ENCODE results near the gene PKIG.
A peak's percentile ranks its signal among the peaks of the same experiment; 100 is the strongest.
"Not testable (repeated sequence)": the region's sequence is repeated elsewhere in the genome, so short reads cannot be mapped to it uniquely, and the experiment has no call there.

The PKIG gene

DNA sequence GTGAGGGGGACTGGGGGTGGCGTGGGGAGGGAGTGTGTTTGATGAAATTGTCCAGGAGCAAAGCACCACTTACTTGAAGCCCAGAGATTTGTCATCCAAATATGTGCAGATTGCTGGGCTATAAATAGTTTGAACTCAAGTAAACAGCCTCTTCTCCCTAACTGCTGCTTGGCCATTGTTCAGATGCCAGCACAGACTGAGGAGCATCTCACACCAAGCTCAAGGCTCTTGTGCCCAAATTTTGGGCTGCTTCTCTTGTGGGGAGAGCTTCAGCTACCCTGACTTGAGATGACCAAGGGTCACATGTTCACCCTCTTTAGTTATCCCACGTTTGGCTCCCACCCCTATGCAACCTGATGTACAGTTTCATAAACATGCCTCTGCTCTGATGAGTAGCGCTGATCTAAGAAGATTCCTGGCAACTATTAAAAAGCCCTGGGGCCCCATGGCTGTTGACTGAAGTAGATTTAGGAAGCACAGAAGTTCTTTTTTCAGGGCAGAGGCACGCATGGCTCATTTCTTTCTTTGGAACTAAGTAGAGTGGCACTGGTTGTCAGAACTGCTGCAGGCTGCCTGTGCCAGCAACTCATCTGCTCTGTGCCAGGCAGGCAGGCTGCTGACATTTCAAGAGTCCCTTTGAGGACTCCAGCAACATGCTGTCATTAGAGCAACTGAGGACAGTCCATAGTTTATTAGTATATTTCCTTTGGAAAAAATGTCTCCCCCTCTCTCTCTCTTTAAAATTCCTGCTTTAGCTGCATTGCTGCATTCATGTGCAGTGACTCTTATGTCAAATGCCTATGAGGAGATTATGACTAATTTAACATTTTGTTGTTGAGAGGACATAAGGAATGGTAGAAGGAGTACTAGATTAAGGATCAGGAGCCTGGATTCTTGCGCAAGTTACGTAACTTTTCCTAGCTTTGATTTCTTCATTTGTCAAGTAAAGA, 9.6 kb upstream of the PKIG start:
- DNase-seq, result no peak

DNA sequence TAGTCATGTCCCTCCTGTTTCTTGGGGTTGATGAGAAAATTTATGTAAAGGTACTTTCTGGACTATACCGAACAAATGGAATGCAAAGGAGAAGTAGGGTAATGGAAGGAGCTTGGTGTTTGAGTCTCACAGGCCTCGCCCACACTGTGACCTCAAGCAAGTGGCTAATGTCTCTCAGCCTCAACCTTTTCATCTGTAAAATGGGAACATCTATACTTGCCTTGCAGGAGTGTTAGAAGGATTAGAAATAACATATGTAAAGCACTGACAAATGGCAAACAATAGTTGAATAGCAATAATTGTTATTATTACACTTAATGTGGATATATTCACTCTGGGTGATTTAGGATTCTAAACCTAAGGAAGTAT, 8.9 kb upstream of the PKIG start:
- no peak for DNase-seq

DNA sequence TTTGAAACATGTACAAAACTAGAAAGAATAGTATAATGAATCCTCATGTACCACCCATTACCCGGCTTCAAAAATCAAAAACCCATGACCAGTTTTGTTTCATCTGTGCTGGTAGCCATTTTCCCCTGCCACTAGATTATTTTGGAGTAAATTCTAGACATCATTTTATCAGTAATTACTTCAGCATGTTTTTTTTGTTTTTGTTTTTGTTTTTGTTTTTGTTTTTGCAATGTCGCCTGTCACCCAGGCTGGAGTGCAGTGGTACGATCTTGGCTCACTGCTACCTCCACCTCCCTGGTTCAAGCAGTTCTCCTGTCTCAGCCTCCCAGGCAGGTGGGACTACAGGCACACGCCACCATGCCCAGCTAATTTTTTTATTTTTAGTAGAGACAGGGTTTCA, 8.0 kb upstream of the PKIG start:
- no peak for DNase-seq

- peak; percentile 21 for DNase-seq
Measured at GRCh38 chr20:44576297-44576696, 6.1 kb upstream of the PKIG start.

GRCh38 chr20:44579313-44580081, 2.9 kb upstream of the PKIG start:
- DNase-seq, result no peak

DNA sequence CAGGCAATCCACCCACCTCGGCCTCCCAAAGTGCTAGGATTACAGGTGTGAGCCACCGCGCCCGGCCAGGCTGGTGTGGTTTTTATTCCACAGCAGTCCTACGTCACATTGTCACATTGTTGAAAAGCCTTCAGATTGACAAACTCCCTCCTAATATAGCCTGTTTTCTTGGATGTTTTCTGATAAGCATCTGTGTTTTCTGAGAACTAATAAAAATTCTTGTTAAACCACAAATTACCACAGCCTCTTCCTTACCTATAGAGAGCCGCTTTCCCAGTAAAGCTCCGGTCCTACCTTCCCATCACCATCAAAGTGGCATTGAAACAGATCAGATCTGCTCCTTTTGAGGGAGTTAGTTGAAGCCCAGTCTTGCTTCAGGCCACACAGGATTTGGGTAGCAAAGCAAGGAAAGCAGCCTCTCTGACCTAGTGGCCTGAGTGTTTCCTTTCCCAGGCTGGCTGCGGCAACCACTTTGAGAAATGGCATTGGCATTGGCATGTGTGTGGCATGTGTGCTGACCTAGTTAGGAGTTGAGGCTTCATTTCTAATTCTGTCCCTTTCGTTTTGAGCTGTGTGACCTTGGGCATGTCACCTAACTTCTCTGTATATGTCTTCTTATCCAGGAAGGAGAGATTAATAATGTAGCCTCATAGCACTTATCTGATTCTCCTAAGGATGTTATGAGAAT, 1.7 kb upstream of the PKIG start:
- no peak for DNase-seq

DNA sequence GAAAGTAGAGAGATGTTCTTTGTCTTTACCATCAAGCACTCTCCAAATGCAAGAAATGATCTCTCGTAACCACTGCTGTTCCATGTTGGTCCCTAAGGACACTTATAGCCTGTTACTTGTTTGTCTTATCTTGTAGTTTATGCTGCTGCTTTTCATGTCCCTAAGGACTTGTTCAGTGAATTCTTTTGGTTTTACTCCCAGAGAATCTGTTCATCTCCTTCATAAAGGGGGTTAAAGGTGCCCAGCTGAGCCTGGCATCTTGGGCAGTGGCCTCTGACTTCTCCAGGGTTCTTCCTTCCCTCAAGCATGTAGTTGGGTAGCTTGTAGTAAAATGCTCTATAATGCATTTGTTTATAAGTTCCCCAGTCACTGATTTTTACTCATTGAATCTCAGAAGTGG, 864 bp upstream of the PKIG start:
- DNase-seq, result no peak

DNA sequence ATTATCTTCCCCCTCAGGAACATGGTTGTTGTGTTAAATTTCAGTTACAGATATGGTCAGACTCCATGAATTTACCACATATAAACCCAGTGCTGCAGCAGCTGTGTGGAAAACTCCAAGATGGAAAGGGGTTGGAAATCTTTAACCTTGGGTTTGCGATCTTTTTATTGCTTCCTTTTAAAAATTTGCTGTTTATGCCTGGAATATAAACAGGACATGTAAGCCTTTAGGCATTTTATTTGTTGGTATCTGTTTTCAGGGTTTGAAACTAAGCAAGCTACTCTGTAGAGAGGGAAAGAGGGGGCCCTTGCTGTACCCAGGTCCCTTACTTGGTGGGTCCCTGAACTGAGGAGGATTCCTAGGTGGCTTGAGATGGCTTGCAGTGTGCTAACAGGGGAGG, 778 bp downstream of the PKIG start:
- DNase-seq, result no peak

DNA sequence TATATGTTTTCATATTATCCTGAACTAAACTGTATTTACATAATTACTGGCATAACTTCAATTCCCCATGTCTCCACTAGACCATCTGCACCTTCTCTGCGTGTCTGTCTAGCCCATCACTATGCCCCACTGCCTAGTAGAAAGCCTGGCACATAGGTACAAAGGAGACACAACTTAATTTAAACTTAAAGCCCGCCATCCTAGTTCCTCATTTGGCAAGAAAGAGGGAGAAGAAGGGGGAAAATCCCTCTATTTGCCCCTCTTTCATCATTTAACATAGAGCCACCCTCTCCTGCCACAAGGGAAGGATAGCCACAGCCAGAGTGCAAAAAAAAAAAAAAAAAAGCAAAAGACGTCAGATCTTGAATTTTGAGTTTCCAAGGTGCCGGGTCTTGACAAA, 1.8 kb downstream of the PKIG start:
- DNase-seq, result no peak

DNA sequence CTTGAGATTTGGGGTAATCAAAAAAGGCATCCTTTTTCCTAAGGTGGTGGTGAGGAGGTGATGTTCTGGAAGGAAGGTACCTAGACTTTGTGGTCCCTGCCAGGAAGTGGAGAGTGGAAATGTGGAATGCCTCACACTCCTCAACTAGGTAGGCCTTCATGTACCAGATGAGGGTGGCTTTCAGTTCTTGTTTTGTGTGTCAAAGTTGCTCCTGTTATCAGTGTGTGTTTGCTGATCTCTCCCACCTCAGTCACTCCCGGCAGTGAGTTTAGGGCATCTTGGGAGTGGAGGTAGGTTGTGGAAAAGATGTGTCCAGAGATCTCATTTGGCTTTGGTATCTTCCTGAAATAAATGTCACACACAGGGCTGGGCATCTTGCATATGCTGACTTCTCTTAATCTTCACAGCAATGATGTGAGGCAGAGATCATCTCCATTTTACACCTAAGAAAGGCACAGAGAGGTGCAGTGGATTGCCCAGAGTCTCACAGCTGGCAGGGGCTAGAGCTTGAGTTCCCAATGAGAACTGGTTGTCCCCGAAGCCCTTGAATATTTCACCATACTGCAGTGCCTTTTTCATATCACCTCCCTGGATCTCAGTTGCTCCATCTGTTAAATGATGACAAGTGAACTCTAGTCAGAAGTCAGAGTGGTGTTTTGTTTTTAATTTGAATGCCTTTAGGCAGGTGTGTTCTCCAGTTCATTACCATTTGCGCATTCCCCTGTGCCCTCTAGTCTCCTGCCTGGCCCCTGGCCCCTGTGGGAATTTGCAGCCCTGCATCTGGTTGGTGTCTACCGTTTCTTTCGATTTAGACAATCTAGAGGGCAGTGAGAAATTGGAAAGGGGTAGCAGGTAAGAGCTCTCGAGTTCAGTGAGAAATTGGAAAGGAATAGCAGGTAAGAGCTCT, 2.9 kb downstream of the PKIG start:
- no peak for DNase-seq

- DNase-seq, result no peak
Measured at GRCh38 chr20:44586289-44586911, 4.0 kb downstream of the PKIG start.

GRCh38 chr20:44587035-44587980, 4.9 kb downstream of the PKIG start:
- no peak for DNase-seq

DNA sequence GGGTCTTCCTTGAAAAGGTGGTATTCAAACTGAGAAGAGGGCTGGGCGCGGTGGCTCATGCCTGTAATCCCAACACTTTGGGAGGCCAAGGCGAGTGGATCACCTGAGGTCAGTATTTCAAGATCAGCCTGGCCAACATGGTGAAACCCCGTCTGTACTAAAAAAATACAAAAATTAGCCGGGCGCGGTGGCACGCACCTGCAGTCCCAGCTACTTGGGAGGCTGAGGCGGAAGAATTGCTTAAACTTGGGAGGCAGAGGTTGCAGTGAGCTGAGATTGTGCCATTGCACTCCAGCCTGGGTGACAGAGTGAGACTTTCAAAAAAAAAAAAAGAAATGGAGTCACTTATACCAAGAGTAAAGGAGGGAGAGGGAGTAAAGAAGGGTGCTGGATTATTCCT, 5.9 kb downstream of the PKIG start:
- not testable (repeated sequence) for DNase-seq

DNA sequence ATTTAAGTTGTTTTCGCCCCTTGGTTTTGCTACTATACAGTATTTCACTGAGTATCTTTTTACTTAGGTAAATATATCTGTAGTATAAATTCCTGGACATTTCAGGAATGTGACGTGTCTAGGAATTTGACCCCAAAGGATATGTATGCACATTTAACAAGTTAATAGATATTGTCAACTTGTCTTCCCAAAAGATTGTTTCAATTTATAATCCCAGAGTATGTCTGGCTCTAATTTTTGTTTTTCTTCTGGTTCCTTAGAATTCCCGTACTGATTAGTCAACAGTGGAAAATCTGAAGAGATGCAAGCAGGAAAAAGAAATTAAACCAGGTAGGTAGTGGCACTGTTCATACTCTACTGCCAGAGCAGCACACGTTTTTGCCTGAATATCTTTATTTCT, 7.2 kb downstream of the PKIG start:
- no peak for DNase-seq

DNA sequence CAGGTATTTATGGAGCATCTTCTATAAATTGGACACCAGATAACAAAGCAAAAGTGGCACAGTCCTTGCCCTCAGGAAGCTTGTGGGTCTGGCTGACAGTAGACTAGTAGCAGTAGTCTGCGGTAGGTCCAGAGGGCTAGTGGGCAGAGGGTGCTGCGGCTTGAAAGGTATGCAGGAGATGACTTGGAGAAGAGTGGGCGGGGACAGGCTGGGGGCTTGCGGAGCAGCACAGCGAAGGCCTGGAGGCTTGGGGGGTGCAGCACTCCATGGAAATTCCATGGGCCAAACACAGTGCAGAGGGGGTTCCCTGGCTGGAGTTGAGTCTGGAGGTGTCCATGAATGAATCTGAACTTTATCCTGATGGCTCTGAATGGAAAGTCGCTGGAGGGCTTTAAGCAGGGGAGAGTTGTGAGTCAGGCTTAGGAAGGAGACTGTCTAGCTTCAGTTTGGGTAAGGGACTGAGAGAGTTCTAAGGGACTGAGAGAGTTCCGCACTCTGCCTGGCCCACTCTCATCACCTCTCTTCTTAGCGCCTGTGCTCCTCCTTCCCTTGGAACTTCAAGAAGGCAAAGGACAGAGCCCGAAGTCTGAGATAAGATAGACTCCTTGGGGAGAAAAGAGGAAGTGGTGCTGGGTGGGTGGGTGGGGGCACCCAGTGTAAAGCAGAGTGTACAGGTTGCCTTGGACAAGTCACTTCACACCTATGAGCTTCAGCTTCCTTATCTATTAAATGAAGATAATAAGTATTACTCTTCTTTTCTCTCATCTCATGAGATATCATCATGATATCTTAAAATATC, 8.8 kb downstream of the PKIG start:
- DNase-seq, result no peak

- no peak for DNase-seq
Measured at GRCh38 chr20:44592366-44592765, 10.0 kb downstream of the PKIG start.

DNA sequence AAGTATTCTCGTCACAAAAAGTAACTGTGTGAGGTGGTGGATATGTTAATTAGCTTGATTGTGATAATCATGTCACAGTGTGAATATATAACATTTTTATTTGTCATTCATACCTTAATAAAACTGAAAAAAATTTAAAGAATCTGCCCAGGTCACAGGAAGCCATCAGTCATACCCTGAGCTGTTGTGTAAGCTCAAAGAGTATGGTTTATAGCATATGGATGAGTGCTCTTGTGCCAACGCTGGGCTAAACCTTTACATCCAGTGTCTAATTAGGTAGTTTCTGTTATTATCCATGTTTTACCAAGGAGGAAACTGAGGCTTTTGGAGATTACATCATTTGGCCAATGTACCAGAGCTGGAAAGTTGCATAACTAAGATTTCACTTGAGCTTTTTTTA, 11.4 kb downstream of the PKIG start:
- DNase-seq, result no peak

GRCh38 chr20:44594730-44595129, 12.4 kb downstream of the PKIG start:
- DNase-seq, result peak; percentile 47

GRCh38 chr20:44596010-44596409, 13.6 kb downstream of the PKIG start:
- DNase-seq, result no peak

GRCh38 chr20:44596876-44597275, 14.5 kb downstream of the PKIG start:
- DNase-seq, result no peak

Data from activated CD4-positive, alpha-beta T cell treated with anti-CD3 and anti-CD28 coated beads for 48 hours (primary cell).